Adrenal gland (tissue), 12 donors: ENCODE results near the gene MYH6. TPM values are rescaled to one million over a fixed set of nuclear protein-coding genes. Genes with fewer than 3 reads are reported as not detected.

Source experiments
- DNase-seq, 7 donors: peaks; one replicate each; pipeline ENCODE4 v3.0.0-alpha.2; 2019 to 2020
- H3K27ac ChIP-seq, 5 donors: fragments of 200-600 bp; sonication (generic) in 4 of 5; 1 replicate in 3 of 5; 2 replicates in 2 of 5; pipeline versions ENCODE4 v1.5.1 to v1.8.0; 2016 to 2020; ENCODE audit warnings: mild to moderate bottlenecking in 1 of 5
- H3K27me3 ChIP-seq: fragments of 200-600 bp; 2 replicates; pipeline ENCODE4 v1.8.0; 2021
- H3K36me3 ChIP-seq, 2 donors: fragments of 200-600 bp; replicated peaks in 1 of 2; 1 replicate in 1 of 2; 2 replicates in 1 of 2; pipeline versions ENCODE4 v1.5.1 to v1.8.0; 2018 to 2022
- H3K4me1 ChIP-seq, 2 donors: fragments of 200-600 bp; replicated peaks in 1 of 2; 1 replicate in 1 of 2; 2 replicates in 1 of 2; pipeline versions ENCODE4 v1.5.1 to v1.8.0; 2018 to 2021
- H3K4me3 ChIP-seq, 4 donors: fragments of 200-600 bp; sonication (generic) in 3 of 4; one replicate each; pipeline ENCODE4 v1.5.1; 2016 to 2018
- H3K9me3 ChIP-seq, 3 donors: fragments of 200-600 bp; sonication (generic) in 1 of 3; replicated peaks in 1 of 3; 1 replicate in 2 of 3; 2 replicates in 1 of 3; pipeline versions ENCODE4 v1.5.1 to v1.8.0; 2016 to 2021
- POLR2A ChIP-seq, 2 donors: fragments of 450-650 bp; IDR thresholded peaks; one replicate each; pipeline ENCODE4 v1.6.1; 2017; ENCODE audit warnings: antibody characterized with exemption in 2 of 2, mild to moderate bottlenecking in 2 of 2, moderate library complexity in 1 of 2
- WGBS, 4 donors: extraction: QIAGEN DNeasy Blood & Tissue Kit in 2 of 4; methylation state at CpG; one replicate each; pipeline versions ENCODE4 v1.1.5 to v1.1.7; 2013 to 2017; 5-methylcytosine and 5-hydroxymethylcytosine counted together
- intact Hi-C, 2 donors: fragments of 100-400 bp; cut with DNase I; formaldehyde crosslinking; loops; one replicate each; pipeline versions ENCODE4 v1.14.1 to v1.15.0; 2022 to 2023
- polyA plus RNA-seq, 3 donors: library from polyadenylated mRNA; stranded (reverse); fragments of 200-250 nt in 2 of 3; fragments of 350-450 nt in 1 of 3; fragmentation: Illumina TruSeq in 1 of 3; extraction: RNeasy Lipid Tissue Mini Kit (QIAGEN cat#74804) in 1 of 3; gene quantifications; one replicate each; pipeline ENCODE4 v1.2.3, GENCODE V29; 2013 to 2014
- total RNA-seq, 9 donors: library from RNA; depleted of rRNA in 4 of 9; stranded (reverse); fragments of >200 nt in 4 of 9; fragments of 120-200 nt in 1 of 9; fragmentation: NEBNext Ultra II Directional in 1 of 9; extraction: Animal tissue kit (Norgen Biotek cat#: 25700) in 1 of 9; gene quantifications; one replicate each; pipeline versions ENCODE4 v1.1.0 to v1.2.4, GENCODE V29; 2013 to 2023
- TF ChIP-seq, protein P1 (sequence below), 6 experiments: fragments of 450-650 bp in 4 of 6; fragments of 200-600 bp in 2 of 6; sonication (generic) in 1 of 6; IDR thresholded peaks; 1 replicate in 5 of 6; 2 replicates in 1 of 6; pipeline versions ENCODE4 v1.5.1 to v1.8.0; 2016 to 2021; ENCODE audit warnings: antibody characterized with exemption in 6 of 6, mild to moderate bottlenecking in 2 of 6, moderate library complexity in 1 of 6
- donor health status: healthy with polysubstance abuse.
- donor health status: Bipolar disorder and iron deficiency.
- donor health status: DM: yes; HTN: yes; CAD: no.
- donor health status: DM: no; HTN: no; CAD: no.
- donor health status: DM: no; HTN: no; CAD: no.
- donor health status: DM: yes; HTN: yes; CAD: no.

MYH6 gene
- total and polyA plus RNA-seq, 12 donors: under 0.01 to 5.2 (median 0.27) TPM; not detected in 5

DNA sequence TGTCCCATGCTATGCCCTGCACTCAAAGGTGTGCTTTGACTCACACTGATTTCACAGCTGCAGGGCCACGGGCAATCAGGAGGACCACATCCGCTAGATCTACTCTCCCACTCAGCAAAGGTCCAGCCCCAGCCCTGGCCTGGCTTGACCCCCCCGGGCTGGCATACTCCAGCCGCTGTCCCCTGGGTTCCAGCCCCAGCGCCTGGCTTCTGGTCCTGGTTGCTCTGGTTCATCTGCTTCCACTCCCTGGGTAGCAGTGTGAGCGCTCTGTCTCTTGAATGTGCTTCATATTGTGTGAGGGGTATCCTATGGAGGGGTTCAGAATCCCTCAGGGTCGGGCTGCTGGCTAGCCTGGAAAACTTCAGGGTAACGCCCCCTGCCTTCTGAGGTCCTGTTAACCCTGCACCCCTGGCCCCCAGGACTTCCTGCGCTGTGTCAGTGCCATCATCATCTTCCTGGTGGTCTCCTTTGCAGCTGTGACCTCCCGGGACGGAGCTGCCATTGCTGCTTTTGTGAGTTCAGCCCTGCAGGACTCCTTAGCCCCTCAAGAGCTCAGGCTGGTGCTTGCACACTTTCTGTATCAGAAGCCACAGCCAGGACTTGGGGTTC, 29.4 kb downstream of the MYH6 start:
- Histone ChIP-seq H3K27me3 (no peaks in the 10 kb centered on the region), H3K27ac (no peak overlapping the region), H3K36me3 (no peaks in the 10 kb centered on the region), H3K9me3 (no peaks in the 10 kb centered on the region), H3K4me3 (no peak overlapping the region), H3K4me1 (no peaks in the 10 kb centered on the region)
- no peak for DNase-seq
- no peak for TF ChIP-seq POLR2A (IDR thresholded peaks at IDR 0.05)
- TF ChIP-seq, protein P1, sequence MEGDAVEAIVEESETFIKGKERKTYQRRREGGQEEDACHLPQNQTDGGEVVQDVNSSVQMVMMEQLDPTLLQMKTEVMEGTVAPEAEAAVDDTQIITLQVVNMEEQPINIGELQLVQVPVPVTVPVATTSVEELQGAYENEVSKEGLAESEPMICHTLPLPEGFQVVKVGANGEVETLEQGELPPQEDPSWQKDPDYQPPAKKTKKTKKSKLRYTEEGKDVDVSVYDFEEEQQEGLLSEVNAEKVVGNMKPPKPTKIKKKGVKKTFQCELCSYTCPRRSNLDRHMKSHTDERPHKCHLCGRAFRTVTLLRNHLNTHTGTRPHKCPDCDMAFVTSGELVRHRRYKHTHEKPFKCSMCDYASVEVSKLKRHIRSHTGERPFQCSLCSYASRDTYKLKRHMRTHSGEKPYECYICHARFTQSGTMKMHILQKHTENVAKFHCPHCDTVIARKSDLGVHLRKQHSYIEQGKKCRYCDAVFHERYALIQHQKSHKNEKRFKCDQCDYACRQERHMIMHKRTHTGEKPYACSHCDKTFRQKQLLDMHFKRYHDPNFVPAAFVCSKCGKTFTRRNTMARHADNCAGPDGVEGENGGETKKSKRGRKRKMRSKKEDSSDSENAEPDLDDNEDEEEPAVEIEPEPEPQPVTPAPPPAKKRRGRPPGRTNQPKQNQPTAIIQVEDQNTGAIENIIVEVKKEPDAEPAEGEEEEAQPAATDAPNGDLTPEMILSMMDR (IDR thresholded peaks at IDR 0.05): no peak
- intact Hi-C loops: loop anchor here in 1 of 2 donors (2.0 to 5.0 kb wide), 2 partner anchors 50 to 111 kb away; no protein-coding TSS in a partner anchor
- WGBS, 4 donors: 73 to 89% (median 82%) methylated on average over 8 to 11 of the region's 11 CpGs

DNA sequence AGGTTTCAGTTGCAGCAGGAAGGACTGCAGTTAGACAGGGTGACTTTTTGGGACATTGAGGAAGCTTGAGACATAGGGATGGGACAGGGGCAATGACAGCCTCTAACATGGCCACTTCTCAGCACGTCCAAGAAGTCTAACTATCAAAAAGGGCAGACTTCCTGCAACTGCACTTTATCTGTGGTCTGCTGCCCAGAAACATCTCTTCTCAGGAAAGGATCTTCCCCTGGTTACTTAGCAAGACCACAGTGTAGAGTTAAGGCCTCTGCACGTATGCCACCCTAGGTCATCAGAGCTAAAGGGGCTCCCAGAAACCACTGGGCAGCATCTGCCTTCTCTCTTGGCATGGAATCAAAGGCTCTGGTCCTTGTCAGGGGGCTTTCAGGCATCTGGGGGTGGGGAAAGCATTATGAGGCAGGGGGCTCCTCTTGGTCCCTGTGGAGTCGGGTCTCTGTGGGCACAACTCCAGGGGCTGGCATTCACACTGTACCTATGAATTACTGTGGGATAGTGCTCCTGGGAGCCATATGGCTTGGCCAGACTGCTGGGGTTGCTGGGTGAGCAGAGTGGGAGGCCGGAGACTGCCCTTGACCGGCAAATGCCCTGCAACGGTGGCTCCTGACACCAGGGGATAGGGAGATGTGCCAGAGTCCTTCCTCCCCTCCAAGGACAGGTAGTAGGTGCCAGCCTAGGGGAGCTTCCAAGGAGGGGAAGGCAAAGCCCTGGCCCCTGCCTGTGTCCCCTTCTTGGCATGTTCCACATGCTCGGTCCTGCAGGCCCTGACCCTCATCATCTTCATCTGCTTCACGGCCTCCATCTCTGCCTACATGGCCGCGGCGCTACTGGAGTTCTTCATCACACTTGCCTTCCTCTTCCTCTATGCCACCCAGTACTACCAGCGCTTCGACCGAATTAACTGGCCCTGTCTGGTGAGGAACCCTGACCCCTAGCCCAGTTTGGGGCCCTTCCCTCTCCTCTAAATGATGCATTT, 30.2 kb downstream of the MYH6 start:
- TF ChIP-seq, protein P1 (IDR thresholded peaks at IDR 0.05): no peak
- no peak for TF ChIP-seq POLR2A (IDR thresholded peaks at IDR 0.05)
- intact Hi-C loops: loop anchor here in 1 of 2 donors (2.0 to 5.0 kb wide), 2 partner anchors 49 to 111 kb away; no protein-coding TSS in a partner anchor

DNA sequence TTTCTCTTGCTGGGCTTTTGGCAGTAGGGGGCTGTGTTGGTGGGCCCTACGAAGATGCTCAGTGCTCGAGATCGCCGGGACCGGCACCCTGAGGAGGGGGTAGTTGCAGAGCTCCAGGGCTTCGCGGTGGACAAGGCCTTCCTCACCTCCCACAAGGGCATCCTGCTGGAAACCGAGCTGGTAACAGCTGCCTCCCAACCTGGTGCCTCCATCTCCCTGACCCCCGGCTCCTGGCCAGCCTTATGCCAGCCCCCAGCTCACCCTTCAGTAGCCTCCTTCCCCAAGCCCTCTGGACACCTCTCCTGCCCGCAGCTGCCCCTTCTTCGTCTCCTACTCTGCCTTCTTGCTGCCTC, 30.9 kb downstream of the MYH6 start:
- no peak for TF ChIP-seq POLR2A (IDR thresholded peaks at IDR 0.05)
- TF ChIP-seq, protein P1 (IDR thresholded peaks at IDR 0.05): no peak
- H3K27ac ChIP-seq: no peak overlapping the region
- no peaks in the 10 kb centered on the region for H3K36me3 ChIP-seq
- WGBS, 4 donors: 44 to 67% (median 65%) methylated on average over 11 of the region's 11 CpGs
- intact Hi-C loops: loop anchor here in 1 of 2 donors (5.0 kb wide), 1 partner anchor 110 kb away; no protein-coding TSS in a partner anchor
- no peak for DNase-seq
- no peak overlapping the region for H3K4me3 ChIP-seq
- H3K27me3 ChIP-seq: no peaks in the 10 kb centered on the region
- no peaks in the 10 kb centered on the region for H3K4me1 ChIP-seq
- no peaks in the 10 kb centered on the region for H3K9me3 ChIP-seq

More for the DNA sequence above, 30.2 kb downstream of the MYH6 start:
- Histone ChIP-seq H3K4me3 (no peak overlapping the region), H3K36me3 (no peaks in the 10 kb centered on the region), H3K4me1 (no peaks in the 10 kb centered on the region), H3K27me3 (no peaks in the 10 kb centered on the region), H3K27ac (no peak overlapping the region), H3K9me3 (no peaks in the 10 kb centered on the region)
- WGBS, 4 donors: 77 to 92% (median 84%) methylated on average over 8 to 14 of the region's 14 CpGs
- DNase-seq: no peak
